Sigmoid colon (tissue), 4 donors: ENCODE results near the gene IRGQ.

Experiments
- CTCF ChIP-seq, 4 experiments: fragments of 450-650 bp in 3 of 4; fragments of 200-600 bp in 1 of 4; IDR thresholded peaks; one replicate each; pipeline ENCODE4 v1.5.1; 2016 to 2019; ENCODE audit warnings: antibody characterized with exemption in 4 of 4, mild to moderate bottlenecking in 3 of 4, moderate library complexity in 2 of 4
- EP300 ChIP-seq, 4 donors: sonication (generic); formaldehyde crosslinking; IDR thresholded peaks; one replicate each; pipeline ENCODE4 v1.6.1; 2017; ENCODE audit warnings: antibody characterized with exemption in 4 of 4

DNA sequence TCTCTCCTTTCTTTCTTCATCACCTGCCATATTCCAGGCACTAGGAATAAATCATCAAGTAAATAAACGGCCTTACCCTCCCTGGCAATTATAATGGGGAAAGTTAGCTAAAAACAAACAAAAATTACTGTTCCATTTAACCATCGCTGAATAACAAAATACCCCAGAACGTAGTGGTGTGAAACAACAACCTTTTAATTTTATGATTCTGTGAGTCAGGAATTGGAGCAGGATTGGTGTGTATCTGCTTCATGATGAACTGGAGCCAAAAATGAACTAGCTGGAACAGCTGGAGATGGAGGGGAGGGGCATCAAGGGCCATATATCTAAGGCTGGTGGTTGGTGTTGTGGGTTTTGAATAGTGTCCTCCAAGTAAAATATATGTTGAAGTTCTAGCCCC, 47.4 kb upstream of the IRGQ start:
- TF ChIP-seq EP300 (IDR thresholded peaks at IDR 0.05) (no peak), CTCF (IDR thresholded peaks at IDR 0.05) (no peak)
